ENCODE results near the gene SLC6A19. TPM values are rescaled to one million over a fixed set of nuclear protein-coding genes. Genes with fewer than 3 reads are reported as not detected.

SLC6A19 gene
- total and polyA plus RNA-seq, 9 of the 15 experiments (the other 6 are each of a cell fraction or from before 2014, with no cell fraction given), result 0.03 to 1.6 (median 0.59) TPM

DNA sequence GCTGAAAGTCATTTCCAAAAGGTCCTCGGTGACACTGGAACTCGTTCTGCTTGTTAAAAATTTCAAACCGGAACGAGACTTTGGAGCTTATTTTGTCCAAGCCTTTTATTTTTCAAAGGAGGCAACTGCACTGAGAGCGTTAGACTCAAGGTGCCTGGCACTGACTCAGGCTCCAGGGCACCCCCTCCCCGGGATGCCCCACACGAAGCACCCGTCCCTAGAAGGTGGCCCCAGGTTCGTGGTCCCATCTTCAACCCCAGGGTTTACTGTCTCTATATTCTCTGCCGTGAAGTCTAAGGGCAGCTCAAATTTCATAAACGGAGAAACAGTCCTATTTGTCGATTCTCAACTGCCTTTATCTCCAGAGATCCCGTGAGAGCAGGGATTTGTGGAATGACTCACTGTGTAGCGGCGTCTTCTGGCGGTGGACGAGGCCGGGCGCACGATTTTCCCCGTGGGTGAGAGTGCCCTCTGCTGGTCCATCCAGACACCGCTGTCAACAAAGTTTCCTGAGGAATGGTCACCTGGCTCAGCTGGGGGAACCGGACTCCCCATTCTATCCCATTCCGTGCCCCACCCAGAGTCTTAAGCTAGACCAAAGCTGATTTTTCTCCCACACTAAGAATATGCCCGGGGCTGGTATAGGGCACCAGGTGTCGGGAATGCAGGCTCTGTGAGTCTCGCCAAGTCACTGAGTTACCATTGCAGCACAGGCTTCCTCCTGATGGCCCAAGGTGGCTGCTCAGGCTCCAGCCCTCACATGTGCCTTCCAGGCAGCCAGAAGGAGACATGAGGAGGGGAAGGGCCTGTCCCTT lies 27.1 kb upstream of the SLC6A19 start (continued):
- TF ChIP-seq VEZF1 (CRISPR knock-in tag; IDR thresholded peaks at IDR 0.05) (peak; percentile 32; the same call in 1 of the 2 replicates), CBX1 (IDR thresholded peaks at IDR 0.05; ENCODE audit: low read depth) (no peak), ZFP36 (IDR thresholded peaks at IDR 0.05; ENCODE audit: low read depth, low read length, partially characterized antibody) (no peak), SRSF7 (optimal IDR thresholded peaks at IDR 0.05; ENCODE audit: low read depth, low read length) (no peak), WHSC1 (IDR thresholded peaks at IDR 0.05; ENCODE audit: low read length) (no peak), KAT8 (IDR thresholded peaks at IDR 0.05; ENCODE audit: low read depth) (no peak), ZNF384 (IDR thresholded peaks at IDR 0.05; ENCODE audit: low read depth, low read length) (0 out of 2 replicates have a peak, but pooled peaks have one; percentile 14), SPI1 (IDR thresholded peaks at IDR 0.05; ENCODE audit: borderline replicate concordance, low read depth, low read length) (no peak), TRIM28 (IDR thresholded peaks at IDR 0.05) (no peak), ZNF41 (CRISPR knock-in tag; conservative IDR thresholded peaks at IDR 0.05) (no peak), MIER1 (IDR thresholded peaks at IDR 0.05; ENCODE audit: low read depth) (no peak), SP2 (IDR thresholded peaks at IDR 0.05; ENCODE audit: extremely low read depth, low read depth, low read length, poor library complexity, severe bottlenecking) (no peak), PKNOX1 (IDR thresholded peaks at IDR 0.05) (no peak), ZNF764 (CRISPR knock-in tag; IDR thresholded peaks at IDR 0.05; ENCODE audit: low read depth) (no peak), SIRT6 (IDR thresholded peaks at IDR 0.05; ENCODE audit: low read depth, low read length) (no peak), PYGO2 (tag; IDR thresholded peaks at IDR 0.05) (no peak)
- TF ChIP-seq, protein P1, sequence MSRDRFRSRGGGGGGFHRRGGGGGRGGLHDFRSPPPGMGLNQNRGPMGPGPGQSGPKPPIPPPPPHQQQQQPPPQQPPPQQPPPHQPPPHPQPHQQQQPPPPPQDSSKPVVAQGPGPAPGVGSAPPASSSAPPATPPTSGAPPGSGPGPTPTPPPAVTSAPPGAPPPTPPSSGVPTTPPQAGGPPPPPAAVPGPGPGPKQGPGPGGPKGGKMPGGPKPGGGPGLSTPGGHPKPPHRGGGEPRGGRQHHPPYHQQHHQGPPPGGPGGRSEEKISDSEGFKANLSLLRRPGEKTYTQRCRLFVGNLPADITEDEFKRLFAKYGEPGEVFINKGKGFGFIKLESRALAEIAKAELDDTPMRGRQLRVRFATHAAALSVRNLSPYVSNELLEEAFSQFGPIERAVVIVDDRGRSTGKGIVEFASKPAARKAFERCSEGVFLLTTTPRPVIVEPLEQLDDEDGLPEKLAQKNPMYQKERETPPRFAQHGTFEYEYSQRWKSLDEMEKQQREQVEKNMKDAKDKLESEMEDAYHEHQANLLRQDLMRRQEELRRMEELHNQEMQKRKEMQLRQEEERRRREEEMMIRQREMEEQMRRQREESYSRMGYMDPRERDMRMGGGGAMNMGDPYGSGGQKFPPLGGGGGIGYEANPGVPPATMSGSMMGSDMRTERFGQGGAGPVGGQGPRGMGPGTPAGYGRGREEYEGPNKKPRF (IDR thresholded peaks at IDR 0.05; ENCODE audit: low read depth, low read length), result no peak
- TF ChIP-seq, protein P2, sequence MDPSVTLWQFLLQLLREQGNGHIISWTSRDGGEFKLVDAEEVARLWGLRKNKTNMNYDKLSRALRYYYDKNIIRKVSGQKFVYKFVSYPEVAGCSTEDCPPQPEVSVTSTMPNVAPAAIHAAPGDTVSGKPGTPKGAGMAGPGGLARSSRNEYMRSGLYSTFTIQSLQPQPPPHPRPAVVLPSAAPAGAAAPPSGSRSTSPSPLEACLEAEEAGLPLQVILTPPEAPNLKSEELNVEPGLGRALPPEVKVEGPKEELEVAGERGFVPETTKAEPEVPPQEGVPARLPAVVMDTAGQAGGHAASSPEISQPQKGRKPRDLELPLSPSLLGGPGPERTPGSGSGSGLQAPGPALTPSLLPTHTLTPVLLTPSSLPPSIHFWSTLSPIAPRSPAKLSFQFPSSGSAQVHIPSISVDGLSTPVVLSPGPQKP (CRISPR knock-in tag; IDR thresholded peaks at IDR 0.05), result no peak

All from K562 (cell line).